Measurements from ENCODE around the gene CAMTA1.

GRCh38 chr1:6738987-6739676 is 46.1 kb upstream of the CAMTA1 start:
- TF ChIP-seq CTCF (conservative IDR thresholded peaks at IDR 0.05; ENCODE audit: low read length) (no peak), EZH2phosphoT487 (IDR thresholded peaks at IDR 0.05; ENCODE audit: borderline replicate concordance, low read depth, low read length) (no peak)
